ENCODE measurements around the gene WDR7. TPM values are rescaled to one million over a fixed set of nuclear protein-coding genes. Genes with fewer than 3 reads are reported as not detected.
A peak's percentile ranks its signal among the peaks of the same experiment; 100 is the strongest.

The WDR7 gene
- total RNA-seq, 2 donors from 2014 or later = 19.7 to 29.0 TPM

DNA sequence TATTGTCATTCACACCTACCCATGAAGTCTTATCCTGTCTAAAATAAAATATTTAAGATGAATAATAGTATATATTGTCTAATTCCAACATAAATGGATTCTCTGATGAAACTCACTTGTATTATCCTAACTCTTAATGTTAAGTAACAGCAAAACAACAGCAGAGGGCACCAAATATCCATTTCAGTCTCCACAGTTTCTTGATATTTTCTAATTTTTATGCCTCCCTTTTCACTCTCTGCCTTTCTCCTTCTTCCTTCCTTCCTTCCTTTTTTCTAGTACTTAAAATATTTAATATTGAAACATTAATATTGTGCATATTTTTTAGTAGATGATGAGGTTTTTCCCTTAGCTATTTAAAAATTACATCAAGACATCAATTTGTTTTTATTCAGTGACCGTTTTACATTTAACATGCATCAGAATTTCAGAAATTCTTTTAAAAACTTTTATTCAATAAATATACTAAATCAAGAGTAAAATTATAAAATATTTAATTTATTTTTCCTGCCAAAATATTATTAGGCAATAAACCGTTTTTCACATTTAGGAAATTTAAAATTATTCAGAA is 97.6 kb downstream of the WDR7 start:
- no peaks in the 10 kb centered on the region for H3K9me3 ChIP-seq
- intact Hi-C loops (cut with DNase I) = loop anchor here (2.0 kb wide), 1 partner anchor 812 kb away; no protein-coding TSS in a partner anchor
- H3K27ac ChIP-seq = no peak overlapping the region
- H3K36me3 ChIP-seq = no peaks in the 10 kb centered on the region
- no peaks in the 10 kb centered on the region for H3K27me3 ChIP-seq (replicated peaks; ENCODE audit: insufficient read depth)
- no peaks in the 10 kb centered on the region for H3K4me1 ChIP-seq (replicated peaks)
- no peak for TF ChIP-seq POLR2AphosphoS5 (IDR thresholded peaks at IDR 0.05)
- TF ChIP-seq, protein P1, sequence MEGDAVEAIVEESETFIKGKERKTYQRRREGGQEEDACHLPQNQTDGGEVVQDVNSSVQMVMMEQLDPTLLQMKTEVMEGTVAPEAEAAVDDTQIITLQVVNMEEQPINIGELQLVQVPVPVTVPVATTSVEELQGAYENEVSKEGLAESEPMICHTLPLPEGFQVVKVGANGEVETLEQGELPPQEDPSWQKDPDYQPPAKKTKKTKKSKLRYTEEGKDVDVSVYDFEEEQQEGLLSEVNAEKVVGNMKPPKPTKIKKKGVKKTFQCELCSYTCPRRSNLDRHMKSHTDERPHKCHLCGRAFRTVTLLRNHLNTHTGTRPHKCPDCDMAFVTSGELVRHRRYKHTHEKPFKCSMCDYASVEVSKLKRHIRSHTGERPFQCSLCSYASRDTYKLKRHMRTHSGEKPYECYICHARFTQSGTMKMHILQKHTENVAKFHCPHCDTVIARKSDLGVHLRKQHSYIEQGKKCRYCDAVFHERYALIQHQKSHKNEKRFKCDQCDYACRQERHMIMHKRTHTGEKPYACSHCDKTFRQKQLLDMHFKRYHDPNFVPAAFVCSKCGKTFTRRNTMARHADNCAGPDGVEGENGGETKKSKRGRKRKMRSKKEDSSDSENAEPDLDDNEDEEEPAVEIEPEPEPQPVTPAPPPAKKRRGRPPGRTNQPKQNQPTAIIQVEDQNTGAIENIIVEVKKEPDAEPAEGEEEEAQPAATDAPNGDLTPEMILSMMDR (IDR thresholded peaks at IDR 0.05) = peak in 3 of 4 experiments; percentile 31 to 60 (median 49)
- no peak for TF ChIP-seq POLR2A (IDR thresholded peaks at IDR 0.05)
- no peak for DNase-seq (ENCODE audit: low spot score)
- 49% methylated on average over 2 of the region's 2 CpGs for WGBS
- no peak overlapping the region for H3K4me3 ChIP-seq

DNA sequence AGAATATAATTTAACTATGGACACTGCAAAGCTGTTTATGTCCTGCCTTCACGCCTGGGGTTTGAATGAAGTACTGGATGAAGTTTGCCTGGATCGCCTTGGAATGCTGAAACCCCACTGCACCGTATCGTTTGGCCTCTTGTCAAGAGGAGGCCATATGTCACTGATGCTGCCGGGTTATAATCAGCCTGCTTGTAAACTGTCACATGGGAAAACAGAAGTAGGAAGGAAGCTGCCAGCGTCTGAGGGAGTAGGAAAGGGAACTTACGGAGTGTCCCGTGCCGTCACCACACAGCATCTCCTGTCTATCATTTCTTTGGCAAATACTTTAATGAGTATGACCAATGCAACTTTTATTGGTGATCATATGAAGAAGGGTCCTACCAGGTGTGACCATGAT is 105.8 kb downstream of the WDR7 start:
- Histone ChIP-seq H3K27me3 (replicated peaks; ENCODE audit: insufficient read depth) (no peaks in the 10 kb centered on the region), H3K36me3 (no peaks in the 10 kb centered on the region), H3K4me3 (no peak overlapping the region), H3K4me1 (replicated peaks) (no peaks in the 10 kb centered on the region), H3K9me3 (no peaks in the 10 kb centered on the region), H3K27ac (no peak overlapping the region)
- intact Hi-C loops (cut with DNase I) = no loop called here
- 57% methylated on average over 9 of the region's 9 CpGs for WGBS
- TF ChIP-seq POLR2A (IDR thresholded peaks at IDR 0.05) (no peak), POLR2AphosphoS5 (IDR thresholded peaks at IDR 0.05) (no peak)
- TF ChIP-seq, protein P1 (IDR thresholded peaks at IDR 0.05) = no peak
- DNase-seq (ENCODE audit: low spot score) = no peak

DNA sequence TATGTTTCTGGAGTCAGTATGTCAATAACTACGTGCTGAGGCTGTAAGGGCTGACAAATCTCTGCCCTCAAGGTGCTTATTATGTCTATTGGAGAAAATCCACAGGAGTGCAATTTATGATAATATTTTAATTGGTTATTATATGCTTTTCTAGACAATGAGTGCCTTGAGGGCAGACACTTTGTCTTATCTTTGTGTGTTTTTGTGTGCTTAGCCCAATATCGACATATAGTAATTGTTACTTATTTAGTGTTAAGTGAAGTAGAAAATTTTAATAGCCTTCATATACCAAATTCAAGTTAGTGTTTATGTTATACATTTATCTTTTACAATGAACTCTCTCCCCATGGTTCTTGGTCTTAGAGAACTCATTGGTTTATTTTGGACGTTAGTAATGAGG is 118.9 kb downstream of the WDR7 start:
- Histone ChIP-seq H3K27me3 (replicated peaks; ENCODE audit: insufficient read depth) (no peaks in the 10 kb centered on the region), H3K4me1 (replicated peaks) (no peaks in the 10 kb centered on the region), H3K27ac (no peak overlapping the region), H3K4me3 (no peak overlapping the region), H3K36me3 (no peaks in the 10 kb centered on the region), H3K9me3 (no peaks in the 10 kb centered on the region)
- 87% methylated on average over 3 of the region's 3 CpGs for WGBS
- no peak for TF ChIP-seq POLR2A (IDR thresholded peaks at IDR 0.05)
- TF ChIP-seq POLR2AphosphoS5 (IDR thresholded peaks at IDR 0.05) = no peak
- TF ChIP-seq, protein P1 (IDR thresholded peaks at IDR 0.05) = no peak
- intact Hi-C loops (cut with DNase I) = no loop called here
- DNase-seq (ENCODE audit: low spot score) = no peak

DNA sequence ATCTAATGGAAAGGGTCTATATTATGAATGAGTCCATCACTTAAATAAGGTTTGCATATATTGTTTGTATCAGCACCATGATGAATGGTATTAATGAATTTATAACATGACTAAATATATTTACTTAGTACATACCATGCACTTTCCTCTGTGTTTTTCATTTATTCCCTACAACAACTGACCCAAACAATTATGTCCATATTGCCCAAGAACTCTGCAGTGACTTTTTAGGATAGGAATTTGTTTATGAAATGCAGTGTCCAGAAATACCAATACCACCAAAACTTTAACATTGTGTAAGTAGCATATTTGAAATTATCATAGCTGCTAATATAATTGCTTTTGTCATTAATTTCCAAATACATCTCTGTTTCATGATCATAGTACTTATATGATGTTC is 119.7 kb downstream of the WDR7 start:
- intact Hi-C loops (cut with DNase I) = no loop called here

DNA sequence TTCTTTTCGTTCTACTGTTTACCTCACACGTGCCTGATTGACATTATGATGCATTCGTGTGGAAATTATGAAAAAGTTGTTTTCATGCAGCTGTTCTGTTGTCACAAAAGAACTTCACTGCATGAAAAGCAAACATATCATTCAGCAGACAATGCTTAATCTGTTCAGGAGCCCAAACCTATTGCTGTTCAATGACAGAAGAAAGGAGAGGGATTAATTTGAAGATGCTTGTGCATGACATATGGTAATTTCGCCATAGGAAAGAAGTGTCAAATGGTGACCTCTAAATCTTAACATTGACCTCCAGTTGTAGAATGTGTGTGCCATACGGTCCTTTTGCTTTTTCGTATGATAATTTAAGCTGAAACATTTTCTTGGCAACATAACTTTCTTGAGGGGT is 124.5 kb downstream of the WDR7 start:
- TF ChIP-seq POLR2AphosphoS5 (IDR thresholded peaks at IDR 0.05) (no peak), POLR2A (IDR thresholded peaks at IDR 0.05) (no peak)
- TF ChIP-seq, protein P1 (IDR thresholded peaks at IDR 0.05) = no peak
- no peaks in the 10 kb centered on the region for H3K4me1 ChIP-seq (replicated peaks)
- no peaks in the 10 kb centered on the region for H3K36me3 ChIP-seq
- intact Hi-C loops (cut with DNase I) = no loop called here
- no peak overlapping the region for H3K27ac ChIP-seq
- WGBS = 88% methylated on average over 6 of the region's 6 CpGs
- DNase-seq (ENCODE audit: low spot score) = no peak
- no peaks in the 10 kb centered on the region for H3K9me3 ChIP-seq
- no peak overlapping the region for H3K4me3 ChIP-seq
- H3K27me3 ChIP-seq (replicated peaks; ENCODE audit: insufficient read depth) = no peaks in the 10 kb centered on the region

More for the DNA sequence above, 119.7 kb downstream of the WDR7 start:
- Histone ChIP-seq H3K9me3 (no peaks in the 10 kb centered on the region), H3K27me3 (replicated peaks; ENCODE audit: insufficient read depth) (no peaks in the 10 kb centered on the region), H3K36me3 (no peaks in the 10 kb centered on the region), H3K27ac (no peak overlapping the region), H3K4me3 (no peak overlapping the region), H3K4me1 (replicated peaks) (no peaks in the 10 kb centered on the region)
- no peak for TF ChIP-seq POLR2AphosphoS5 (IDR thresholded peaks at IDR 0.05)
- no peak for TF ChIP-seq POLR2A (IDR thresholded peaks at IDR 0.05)
- TF ChIP-seq, protein P1 (IDR thresholded peaks at IDR 0.05) = no peak
- no peak for DNase-seq (ENCODE audit: low spot score)

All from prostate gland (tissue), 2 donors.